ENCODE data around the gene TLE3.
A peak's percentile ranks its signal among the peaks of the same experiment; 100 is the strongest.

TLE3 gene

GRCh38 chr15:70024521-70024920, 73.2 kb downstream of the TLE3 start:
- Histone ChIP-seq H3K79me2 (ENCODE audit: insufficient read depth, low read depth) (no peaks in the 10 kb centered on the region), H3K9ac (no peak overlapping the region), H3K36me3 (ENCODE audit: insufficient read depth) (no peaks in the 10 kb centered on the region), H3K27me3 (ENCODE audit: insufficient read depth, low read depth) (no peaks in the 10 kb centered on the region), H3K27ac (no peak overlapping the region), H3K4me1 (ENCODE audit: low read depth, poor library complexity, severe bottlenecking) (peaks cover 19% of the 10 kb centered on the region), H4K20me1 (ENCODE audit: insufficient read depth) (no peaks in the 10 kb centered on the region), H3K4me3 (IDR thresholded peaks at IDR 0.05; ENCODE audit: insufficient read depth, low read depth, low read length) (no peak overlapping the region), H2AFZ (ENCODE audit: low read depth) (no peak overlapping the region), H3K4me2 (no peak overlapping the region)
- TF ChIP-seq CTCF (conservative IDR thresholded peaks at IDR 0.05; ENCODE audit: low read depth, low read length): no peak

GRCh38 chr15:70023769-70024491, 73.8 kb downstream of the TLE3 start:
- no peak overlapping the region for H3K27ac ChIP-seq
- no peaks in the 10 kb centered on the region for H3K36me3 ChIP-seq (ENCODE audit: insufficient read depth)
- H3K4me3 ChIP-seq (IDR thresholded peaks at IDR 0.05; ENCODE audit: insufficient read depth, low read depth, low read length): no peak overlapping the region
- 0 out of 2 replicates have a peak overlapping the region, but pooled peaks have one; percentile 30 for H3K4me2 ChIP-seq
- H3K79me2 ChIP-seq (ENCODE audit: insufficient read depth, low read depth): no peaks in the 10 kb centered on the region
- peaks cover 19% of the 10 kb centered on the region for H3K4me1 ChIP-seq (ENCODE audit: low read depth, poor library complexity, severe bottlenecking)
- H3K27me3 ChIP-seq (ENCODE audit: insufficient read depth, low read depth): no peaks in the 10 kb centered on the region
- H3K9ac ChIP-seq: no peak overlapping the region
- TF ChIP-seq CTCF (conservative IDR thresholded peaks at IDR 0.05; ENCODE audit: low read depth, low read length): no peak
- no peaks in the 10 kb centered on the region for H4K20me1 ChIP-seq (ENCODE audit: insufficient read depth)
- peak overlapping the region; percentile 23; the same call in 1 of the 2 replicates for H2AFZ ChIP-seq (ENCODE audit: low read depth)

- H3K27me3 ChIP-seq (ENCODE audit: insufficient read depth, low read depth): no peaks in the 10 kb centered on the region
- no peak overlapping the region for H3K9ac ChIP-seq
- H2AFZ ChIP-seq (ENCODE audit: low read depth): peak overlapping the region; percentile 23; the same call in 1 of the 2 replicates
- no peak for TF ChIP-seq CTCF (conservative IDR thresholded peaks at IDR 0.05; ENCODE audit: low read depth, low read length)
- peak overlapping the region; percentile 30; the same call in 1 of the 2 replicates for H3K4me2 ChIP-seq
- H3K4me1 ChIP-seq (ENCODE audit: low read depth, poor library complexity, severe bottlenecking): peaks cover 19% of the 10 kb centered on the region
- no peak overlapping the region for H3K4me3 ChIP-seq (IDR thresholded peaks at IDR 0.05; ENCODE audit: insufficient read depth, low read depth, low read length)
- no peak overlapping the region for H3K27ac ChIP-seq
- H3K79me2 ChIP-seq (ENCODE audit: insufficient read depth, low read depth): no peaks in the 10 kb centered on the region
- H3K36me3 ChIP-seq (ENCODE audit: insufficient read depth): no peaks in the 10 kb centered on the region
- H4K20me1 ChIP-seq (ENCODE audit: insufficient read depth): no peaks in the 10 kb centered on the region
Measured at GRCh38 chr15:70023064-70023768, 74.5 kb downstream of the TLE3 start.

- Histone ChIP-seq H3K79me2 (ENCODE audit: insufficient read depth, low read depth) (no peaks in the 10 kb centered on the region), H3K27me3 (ENCODE audit: insufficient read depth, low read depth) (no peaks in the 10 kb centered on the region), H3K27ac (no peak overlapping the region), H3K4me1 (ENCODE audit: low read depth, poor library complexity, severe bottlenecking) (peaks cover 23% of the 10 kb centered on the region), H4K20me1 (ENCODE audit: insufficient read depth) (no peaks in the 10 kb centered on the region), H2AFZ (ENCODE audit: low read depth) (no peak overlapping the region), H3K36me3 (ENCODE audit: insufficient read depth) (no peaks in the 10 kb centered on the region), H3K4me3 (IDR thresholded peaks at IDR 0.05; ENCODE audit: insufficient read depth, low read depth, low read length) (no peak overlapping the region), H3K4me2 (no peak overlapping the region), H3K9ac (no peak overlapping the region)
- no peak for TF ChIP-seq CTCF (conservative IDR thresholded peaks at IDR 0.05; ENCODE audit: low read depth, low read length)
Measured at GRCh38 chr15:70020229-70020628, 77.5 kb downstream of the TLE3 start.
